Measurements from ENCODE around the gene ASTN2.

The ASTN2 gene

DNA sequence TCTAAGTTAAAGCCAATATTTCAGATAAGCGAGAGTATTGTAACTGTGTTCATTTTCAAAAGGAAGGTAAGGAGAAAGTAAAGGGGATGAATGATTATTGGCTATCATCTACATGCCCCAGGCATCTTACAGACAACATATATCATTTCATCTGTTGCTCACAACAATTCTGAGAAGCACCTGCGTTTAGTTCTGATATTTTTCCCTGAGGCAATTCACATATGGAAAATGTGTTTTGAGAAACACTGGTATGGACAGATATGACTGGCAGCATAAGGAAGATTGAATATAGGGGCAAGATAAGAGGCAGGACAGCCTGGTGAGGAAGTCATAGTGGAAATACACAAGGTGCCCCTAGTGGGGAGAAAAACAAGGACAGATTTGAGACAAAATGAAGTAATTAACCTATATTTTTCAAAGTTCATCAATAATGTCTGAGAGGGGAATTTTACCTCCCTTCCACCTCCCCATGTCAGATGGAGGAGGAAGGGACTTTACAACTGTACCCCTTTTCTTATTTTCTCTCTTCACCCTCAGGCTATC lies 815.4 kb downstream of the ASTN2 start:
- DNase-seq (ENCODE audit: extremely low read depth in 1 of 2, low read depth in 1 of 2), result no peak

DNA sequence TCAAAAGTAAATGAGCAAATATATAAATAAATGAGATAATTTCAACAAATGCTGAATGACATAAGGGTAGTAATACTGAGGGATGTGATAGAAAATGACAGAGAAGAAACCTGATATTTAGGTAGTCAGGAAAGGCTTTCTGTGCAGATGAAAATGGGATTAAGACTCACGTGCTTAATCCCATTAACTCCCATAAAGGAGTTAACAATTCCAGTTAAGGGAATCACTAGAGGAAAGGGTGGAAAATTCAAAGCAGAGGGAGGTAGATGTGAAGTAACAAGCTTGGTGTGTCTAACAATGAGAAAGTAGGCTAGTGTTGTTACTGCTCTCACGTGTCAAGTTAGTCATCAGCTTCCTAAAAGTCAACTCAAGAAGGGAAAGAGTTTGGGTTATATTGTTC lies 818.2 kb downstream of the ASTN2 start:
- DNase-seq (ENCODE audit: extremely low read depth in 1 of 2, low read depth in 1 of 2), result no peak

DNA sequence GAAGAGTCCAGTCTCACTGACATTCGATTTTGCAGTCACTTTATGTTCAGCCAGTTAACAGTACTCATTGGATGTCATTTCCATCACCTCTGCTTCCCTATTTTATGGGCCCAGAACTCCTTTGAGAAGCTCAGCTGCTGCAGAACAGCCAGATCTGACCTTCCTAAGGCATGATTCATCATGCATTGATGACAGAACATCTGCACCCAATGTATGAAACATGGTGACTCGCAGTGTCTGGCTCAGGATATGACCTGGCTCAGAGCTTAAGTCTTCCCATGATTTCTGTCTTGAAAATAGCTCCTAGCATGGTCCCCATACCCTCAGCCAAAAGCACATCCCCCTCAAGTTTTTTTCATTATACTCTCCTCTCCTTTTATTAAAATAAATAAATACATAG lies 820.3 kb downstream of the ASTN2 start:
- DNase-seq (ENCODE audit: extremely low read depth in 1 of 2, low read depth in 1 of 2), result no peak

DNA sequence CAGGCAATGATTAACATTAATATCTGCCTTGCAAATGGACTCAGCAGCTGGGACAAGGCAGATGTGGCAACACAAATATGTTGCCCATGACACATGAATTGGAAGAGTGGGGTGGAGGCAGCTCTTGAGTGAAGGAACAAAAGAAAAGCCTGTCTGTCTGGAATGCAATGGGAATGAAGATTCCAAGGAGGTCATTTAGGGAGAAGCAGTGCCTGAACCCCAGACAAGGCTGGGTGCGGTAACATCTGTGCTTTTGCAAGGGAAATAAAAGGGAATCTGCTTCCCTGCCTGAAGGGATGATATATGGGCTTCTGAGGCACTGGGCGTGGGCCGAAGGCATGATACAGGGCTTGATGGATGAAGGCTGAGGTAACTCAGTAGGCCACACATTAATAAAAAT lies 821.9 kb downstream of the ASTN2 start:
- no peak for DNase-seq (ENCODE audit: extremely low read depth in 1 of 2, low read depth in 1 of 2)

DNA sequence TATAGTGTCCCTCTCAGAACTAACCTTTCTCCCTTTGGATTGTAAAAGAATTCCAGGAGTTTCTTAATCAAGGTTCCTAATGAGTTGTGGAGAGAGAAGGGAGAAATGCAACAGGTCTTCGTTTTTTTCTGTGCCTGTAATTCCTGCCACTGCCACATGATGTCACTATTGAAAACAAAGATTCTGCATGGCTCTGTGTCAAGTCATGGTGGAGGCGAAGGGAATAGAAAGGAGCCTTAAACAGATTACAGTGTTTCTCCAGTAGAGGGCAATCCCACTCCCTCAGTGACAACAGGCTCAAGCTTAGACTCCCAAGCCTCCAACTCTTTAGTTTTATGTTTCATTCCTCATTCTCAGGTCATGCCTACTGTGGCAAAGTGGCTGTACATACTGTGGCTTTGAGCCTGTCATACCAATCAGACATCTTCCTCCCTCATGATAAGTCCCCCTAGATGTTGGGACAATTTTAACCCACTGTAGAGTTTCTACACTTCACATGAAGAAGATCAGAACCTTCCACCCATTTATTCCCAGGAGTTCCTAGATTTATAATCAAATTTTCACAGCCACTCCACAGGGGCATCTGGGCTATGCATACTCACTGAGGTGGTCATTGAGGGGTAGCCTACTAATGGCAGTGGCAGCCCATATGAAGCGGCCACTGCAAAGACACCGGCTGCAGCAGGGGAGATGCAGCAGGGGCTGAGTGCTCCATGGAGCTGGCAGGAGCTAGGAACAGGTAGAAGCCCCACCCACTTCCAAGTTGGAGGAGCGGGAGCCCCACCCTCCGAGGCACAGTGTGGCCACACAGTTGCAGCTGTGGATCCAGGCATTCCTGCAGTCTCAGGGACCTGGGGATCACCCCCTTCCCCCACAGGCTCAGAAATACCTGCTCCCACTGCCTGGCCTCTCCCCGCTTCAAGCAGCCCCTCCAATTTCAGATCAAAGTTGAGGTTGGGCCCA lies 825.2 kb downstream of the ASTN2 start:
- no peak for DNase-seq (ENCODE audit: extremely low read depth in 1 of 2, low read depth in 1 of 2)

DNA sequence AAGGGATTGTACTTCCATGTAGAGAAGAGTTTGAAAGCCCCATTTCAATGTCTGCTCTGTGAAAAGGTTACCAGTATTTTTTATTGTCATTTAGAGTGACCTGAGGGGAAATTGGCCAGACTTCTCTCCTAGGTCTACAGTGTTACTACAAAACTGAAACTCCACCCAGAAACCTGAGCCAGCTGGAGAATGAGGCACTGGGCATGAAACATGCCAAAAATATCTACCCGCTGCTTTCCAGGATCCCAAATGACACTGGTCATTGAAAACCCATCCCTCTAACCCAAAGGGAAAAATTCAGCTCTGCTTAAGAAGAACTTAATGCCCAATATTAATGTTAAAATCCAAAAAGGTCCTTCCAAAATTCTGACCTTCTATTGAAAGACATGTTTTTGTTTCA lies 826.9 kb downstream of the ASTN2 start:
- DNase-seq (ENCODE audit: extremely low read depth in 1 of 2, low read depth in 1 of 2), result no peak

DNA sequence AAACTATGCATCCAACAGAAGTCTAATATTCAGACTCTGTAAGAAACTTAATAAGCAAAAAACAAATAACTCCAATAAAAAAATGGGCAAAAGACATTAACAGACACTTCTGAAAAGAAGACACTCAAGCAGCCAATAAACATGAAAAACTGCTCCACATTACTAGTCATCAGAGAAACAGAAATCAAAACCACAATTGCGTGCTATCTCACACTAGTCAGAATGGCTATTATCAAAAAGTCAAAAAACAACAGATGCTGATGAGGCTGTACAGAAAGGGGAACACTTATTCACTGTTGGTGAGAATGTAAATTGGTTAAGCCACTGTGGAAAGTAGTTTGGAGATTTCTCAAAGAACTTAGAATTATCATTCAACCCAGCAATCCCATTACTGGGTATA lies 829.0 kb downstream of the ASTN2 start:
- DNase-seq (ENCODE audit: extremely low read depth in 1 of 2, low read depth in 1 of 2), result no peak

DNA sequence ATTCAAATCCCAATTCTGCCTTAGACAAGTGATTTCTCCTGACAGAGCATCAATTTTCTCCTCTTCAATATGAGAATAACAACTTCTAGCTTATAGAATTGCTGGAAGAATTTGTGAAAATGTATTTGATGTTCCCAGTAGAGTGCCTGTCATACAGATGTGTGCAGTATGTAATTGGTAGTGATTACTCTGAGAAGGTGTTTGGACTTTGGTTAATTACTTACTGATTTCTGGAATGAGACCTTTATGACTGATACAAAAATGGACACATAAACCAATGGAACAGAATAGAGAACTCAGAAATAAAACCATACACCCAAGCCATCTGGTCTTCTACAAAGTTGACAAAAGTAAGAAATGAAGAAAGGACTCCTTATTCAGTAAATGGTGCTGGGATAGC lies 829.7 kb downstream of the ASTN2 start:
- DNase-seq (ENCODE audit: extremely low read depth in 1 of 2, low read depth in 1 of 2), result no peak

DNA sequence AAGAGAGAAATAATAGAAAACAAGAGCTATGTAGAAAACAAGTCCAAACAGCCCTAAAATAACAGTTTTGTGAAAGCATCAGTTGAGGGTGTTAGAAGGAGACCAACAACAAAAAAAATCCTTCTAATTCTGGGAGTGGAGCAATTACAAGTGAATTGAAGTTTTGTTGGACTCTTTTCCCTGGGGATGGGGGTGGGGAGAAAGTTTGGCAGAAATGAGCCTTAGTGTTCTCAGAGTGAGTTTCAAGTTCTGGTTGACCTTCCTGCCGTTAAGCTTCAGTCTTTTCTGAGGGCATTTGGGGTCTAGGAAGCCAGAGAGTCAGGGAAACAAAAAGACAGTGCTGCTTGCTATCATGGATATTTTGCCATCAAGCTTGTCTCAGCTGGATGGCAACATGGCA lies 834.0 kb downstream of the ASTN2 start:
- no peak for DNase-seq (ENCODE audit: extremely low read depth in 1 of 2, low read depth in 1 of 2)

DNA sequence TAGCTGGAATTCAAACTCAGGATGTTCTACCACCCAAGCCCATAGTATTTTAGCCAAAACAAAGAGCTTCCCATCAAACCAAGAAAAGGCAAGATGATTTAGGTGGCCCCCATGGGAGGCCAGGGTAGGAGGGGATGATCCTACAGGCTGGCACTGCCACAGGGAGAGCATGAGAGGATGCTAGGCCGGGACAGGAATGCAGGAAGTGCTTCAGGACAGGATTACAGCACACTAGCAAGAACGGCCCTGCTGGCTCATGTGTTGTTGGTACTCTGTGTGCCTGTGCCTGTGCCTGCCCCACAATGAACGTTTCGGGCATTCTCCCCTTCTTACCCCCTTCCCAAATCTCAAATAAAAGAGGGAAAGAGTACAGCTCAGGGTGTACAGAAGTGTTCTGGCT lies 838.5 kb downstream of the ASTN2 start:
- DNase-seq (ENCODE audit: extremely low read depth in 1 of 2, low read depth in 1 of 2), result no peak

DNA sequence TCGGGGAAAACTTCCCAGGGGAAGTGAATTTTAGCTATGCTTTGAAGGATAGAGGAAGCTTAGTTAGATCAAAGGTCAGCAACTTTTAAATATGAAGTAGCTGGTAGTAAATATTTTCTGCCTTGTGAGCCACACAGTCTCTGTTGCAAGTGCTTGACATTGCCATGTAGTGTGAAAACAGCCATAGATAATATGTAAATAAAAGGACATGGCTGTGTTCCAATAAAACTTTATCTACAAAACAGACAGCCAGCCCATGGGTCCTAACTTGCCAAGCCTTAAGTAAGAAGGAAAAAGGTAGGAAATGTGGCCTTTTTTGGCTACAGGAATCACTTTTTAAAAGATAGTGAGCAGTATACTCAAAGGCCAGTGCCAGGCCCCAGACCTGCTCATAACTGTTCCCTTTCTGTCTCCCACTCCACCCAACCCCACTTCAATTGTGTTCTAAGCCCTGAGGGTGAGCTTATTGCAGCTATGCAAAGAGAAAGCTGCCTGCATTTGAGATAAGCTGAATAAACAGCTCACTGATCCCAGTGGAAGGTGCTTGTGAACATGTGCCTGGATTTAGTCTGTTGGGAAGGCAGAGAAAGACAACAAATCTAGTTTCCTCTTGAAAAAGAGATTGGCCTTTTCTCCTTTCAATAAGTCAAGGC lies 840.7 kb downstream of the ASTN2 start:
- DNase-seq (ENCODE audit: extremely low read depth in 1 of 2, low read depth in 1 of 2), result no peak

DNA sequence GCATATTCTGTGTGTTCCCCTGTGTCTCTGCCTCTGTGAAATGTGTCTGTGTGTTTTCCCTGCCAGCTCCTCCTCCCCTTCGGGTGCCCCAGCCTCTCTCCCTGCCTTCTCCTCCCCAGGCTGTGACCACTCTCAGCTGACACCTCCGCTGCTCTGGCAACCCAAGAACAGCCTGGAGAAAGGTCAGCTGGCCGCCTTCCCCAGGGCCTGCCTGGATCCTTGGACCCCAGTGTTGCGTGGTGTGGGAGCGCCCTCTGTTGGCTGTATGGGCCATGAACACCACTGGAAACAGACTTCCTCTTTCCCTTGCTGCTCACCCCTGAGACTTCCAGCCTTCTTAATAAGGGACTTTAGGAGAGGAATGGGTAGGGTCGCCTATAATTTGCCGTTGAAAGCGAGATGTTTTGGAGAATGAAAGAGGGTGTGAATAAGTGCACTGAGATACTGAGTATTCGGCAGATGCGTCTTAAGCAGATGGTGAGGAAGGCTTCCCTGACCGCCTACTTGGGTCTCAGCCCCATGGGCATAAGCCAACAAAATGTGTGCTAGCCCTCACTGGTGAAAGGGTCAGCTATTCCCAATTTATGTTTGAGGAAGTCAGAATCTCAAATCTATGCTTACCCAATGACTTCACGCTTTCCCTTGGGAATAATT lies 842.6 kb downstream of the ASTN2 start:
- no peak for DNase-seq (ENCODE audit: extremely low read depth in 1 of 2, low read depth in 1 of 2)

DNA sequence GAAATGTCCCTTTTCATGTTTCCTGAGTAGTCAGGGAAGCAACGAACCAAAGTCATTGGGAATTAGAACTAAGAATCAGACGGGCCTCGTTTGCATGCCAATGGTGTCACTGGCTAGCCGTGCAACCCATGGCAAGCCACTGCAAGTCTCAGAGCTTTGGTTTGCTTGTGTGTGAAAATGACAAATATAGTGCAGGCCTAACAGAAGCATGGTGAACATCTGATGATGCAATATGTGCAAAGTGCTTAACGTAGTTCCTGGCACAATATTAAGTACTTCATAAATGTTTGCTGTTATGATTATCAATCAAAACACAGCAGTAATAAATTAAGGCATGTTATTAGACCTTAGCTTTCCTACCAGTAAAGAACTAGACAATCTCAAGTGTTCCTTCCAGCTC lies 845.7 kb downstream of the ASTN2 start:
- DNase-seq (ENCODE audit: extremely low read depth in 1 of 2, low read depth in 1 of 2), result no peak

DNA sequence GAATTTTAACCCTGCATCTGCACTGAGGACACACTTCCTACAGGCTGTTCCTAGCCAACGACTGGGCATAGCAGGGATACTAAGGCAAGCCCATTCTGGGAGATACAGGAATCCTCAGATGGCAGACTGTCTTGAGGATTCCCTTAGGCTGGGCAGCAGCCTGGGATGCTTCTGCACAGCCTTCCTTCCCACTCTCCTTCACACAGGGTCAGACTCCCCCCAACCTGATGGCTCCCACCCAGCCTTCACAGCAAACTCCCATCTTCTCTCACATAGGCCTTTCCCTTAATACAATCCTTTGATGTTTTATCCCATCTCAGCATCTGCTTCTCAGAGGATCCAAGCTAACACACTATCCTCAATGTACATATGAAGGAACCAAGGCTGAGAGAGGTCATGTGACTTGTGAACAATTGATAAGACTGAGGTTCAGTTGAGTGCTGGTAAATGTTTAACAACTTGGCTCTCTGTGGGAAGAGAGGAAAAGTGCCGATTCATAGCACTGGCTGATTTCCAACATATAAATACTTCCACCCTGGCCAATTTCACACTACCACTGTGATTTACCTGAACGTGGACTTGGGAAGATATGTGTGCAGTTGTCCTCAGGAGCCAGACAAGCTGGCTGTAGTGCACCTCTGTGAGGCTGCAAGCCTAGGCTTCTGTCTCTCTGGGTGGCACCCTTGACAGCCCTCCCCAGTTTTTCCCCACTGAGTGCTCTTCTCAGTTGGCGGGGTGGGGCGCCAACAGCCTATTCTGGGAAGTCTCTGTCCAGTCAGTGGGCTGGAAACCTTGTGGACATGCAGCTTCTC lies 848.0 kb downstream of the ASTN2 start:
- DNase-seq (ENCODE audit: extremely low read depth in 1 of 2, low read depth in 1 of 2), result no peak

DNA sequence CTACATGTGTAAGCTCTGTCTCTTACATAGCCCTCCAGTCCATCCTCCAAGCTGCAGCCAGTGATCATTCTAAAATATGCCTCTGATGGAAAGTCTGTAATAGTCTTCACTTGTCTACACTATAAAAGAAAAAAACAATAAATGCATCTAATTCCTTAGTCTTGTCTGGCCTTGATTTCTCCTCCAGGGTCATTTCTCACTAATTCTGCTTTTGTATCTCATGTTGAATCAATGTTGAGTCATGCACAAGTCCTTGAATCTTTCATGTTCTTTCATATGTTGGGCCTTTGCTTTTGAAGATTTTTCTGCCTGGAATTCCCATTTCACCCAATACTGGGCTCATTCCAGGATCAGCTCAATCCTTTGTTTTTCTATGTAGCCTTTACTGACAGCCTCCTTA lies 848.9 kb downstream of the ASTN2 start:
- DNase-seq (ENCODE audit: extremely low read depth in 1 of 2, low read depth in 1 of 2), result no peak

DNA sequence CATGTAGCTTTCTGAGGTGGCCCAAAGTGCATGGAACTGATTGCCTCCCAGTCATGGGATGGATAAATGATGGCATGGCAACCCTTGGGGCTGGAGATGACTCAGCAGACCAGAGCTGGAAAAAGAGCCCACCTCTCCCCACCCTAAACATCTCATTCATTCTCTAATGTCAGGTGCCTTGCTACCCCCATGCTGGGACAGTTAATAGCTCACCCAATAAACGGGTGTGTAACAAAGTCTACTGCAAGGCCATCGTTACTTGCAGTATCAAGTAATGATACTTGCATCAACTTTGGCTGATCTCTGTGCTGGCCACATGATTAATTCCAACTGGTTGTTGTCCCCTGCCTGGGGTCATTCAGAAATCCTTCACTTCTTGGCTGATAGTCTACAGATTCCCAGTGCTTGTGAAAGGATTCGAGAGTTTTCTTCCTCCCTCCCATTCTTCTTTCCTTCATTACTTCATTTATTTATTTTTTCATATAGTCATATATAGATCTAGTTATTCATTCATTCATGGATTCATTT lies 850.5 kb downstream of the ASTN2 start:
- DNase-seq (ENCODE audit: extremely low read depth in 1 of 2, low read depth in 1 of 2), result no peak

DNA sequence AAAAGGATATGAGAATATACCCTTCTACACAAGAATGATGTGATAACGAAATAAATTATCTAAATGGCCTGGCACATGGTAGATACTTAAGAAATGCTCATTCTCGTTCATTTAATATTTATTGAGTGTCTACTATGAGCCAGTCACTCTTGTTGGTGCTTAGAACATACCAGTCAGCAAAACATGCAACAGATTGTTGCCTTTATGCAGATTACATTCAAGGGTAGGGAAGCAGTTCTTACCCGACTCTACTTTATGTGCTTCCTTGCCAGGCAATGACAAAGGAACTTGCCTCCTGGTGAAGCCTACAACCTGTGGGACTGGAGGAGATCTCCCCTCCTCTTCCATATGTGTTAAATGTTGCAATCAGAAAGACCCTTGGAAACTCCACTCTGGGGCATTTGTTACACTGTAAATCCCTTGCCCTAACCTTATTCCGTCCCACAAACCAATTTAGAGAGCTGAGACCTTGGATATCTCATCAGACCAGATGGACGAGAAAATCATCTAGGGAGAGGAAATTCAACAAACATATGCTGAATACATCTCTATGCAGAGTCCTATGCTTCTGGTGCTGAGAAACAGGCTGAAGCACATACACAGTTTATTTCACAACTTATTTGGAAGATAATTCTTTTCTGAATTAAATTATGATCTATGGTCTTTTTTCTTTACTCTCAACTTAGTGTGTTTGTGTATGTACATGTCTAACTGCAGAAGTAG lies 855.9 kb downstream of the ASTN2 start:
- no peak for DNase-seq (ENCODE audit: extremely low read depth in 1 of 2, low read depth in 1 of 2)

DNA sequence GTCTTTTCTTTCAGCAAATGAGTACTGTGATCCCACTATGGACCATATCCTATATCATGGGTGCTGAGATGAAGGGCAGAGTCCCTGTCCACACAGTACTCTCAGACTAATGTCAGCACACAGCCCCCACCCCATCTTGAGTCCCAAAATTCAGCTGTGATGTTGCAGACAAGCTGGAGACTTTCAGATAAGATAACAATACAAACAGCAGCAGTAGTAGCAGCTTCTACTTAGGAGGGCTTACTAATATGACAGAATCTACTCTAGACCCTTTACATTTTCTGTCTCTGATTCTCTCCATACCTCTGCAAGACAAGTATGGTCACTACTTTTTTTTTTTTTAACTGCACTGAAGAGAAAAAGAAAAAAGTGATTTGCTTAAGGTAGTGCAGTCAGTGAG lies 856.8 kb downstream of the ASTN2 start:
- DNase-seq (ENCODE audit: extremely low read depth in 1 of 2, low read depth in 1 of 2), result no peak

DNA sequence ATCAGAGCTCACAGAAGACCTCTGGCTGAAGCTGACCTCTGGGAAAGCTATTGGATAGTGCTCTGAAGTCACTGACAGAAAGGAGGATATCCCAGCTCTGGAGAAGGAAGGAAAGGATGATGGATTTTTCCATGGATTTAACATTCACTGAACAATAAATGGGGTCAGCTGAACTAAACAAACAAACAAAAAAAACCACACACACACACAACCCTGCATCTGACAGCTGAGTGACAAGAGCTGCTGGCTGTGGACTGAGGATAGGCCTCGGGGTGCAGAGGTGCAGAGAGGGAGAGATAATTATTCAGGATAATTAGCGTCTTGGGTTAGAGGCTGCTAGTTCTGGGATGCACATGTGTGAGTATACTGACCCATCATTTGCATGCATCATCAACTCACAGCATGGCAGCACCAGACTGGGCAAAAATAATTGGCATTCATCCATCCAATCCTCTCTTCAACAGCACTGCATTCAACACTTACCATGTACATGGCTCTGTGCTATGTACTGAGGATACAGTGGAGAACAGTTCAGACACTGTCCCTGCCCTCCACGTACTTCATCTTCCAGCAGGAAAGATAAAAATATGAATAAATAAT lies 859.2 kb downstream of the ASTN2 start:
- DNase-seq (ENCODE audit: extremely low read depth in 1 of 2, low read depth in 1 of 2), result no peak

Measured in activated CD8-positive, alpha-beta memory T cell treated with anti-CD3 and anti-CD28 coated beads for 1 hour (primary cell).